Prostate gland (tissue), 2 donors: ENCODE data around the gene TOR3A. TPM values are rescaled to one million over a fixed set of nuclear protein-coding genes. Genes with fewer than 3 reads are reported as not detected.

Source experiments
- DNase-seq: peaks from one replicate; pipeline ENCODE4 v3.0.0-alpha.2; 2019; ENCODE audit warnings: low spot score
- H3K27ac ChIP-seq, 2 donors: fragments of 200-600 bp; sonication (generic); 2 replicates each; pipeline ENCODE4 v1.5.1; 2017 to 2019
- H3K27me3 ChIP-seq: fragments of 200-600 bp; sonication (generic); replicated peaks from 2 replicates; pipeline ENCODE4 v1.5.1; 2019; ENCODE audit not compliant: insufficient read depth
- H3K36me3 ChIP-seq, 2 donors: fragments of 200-600 bp; sonication (generic); 1 replicate in 1 of 2; 2 replicates in 1 of 2; pipeline versions ENCODE4 v1.5.1 to v1.8.1; 2017 to 2019
- H3K4me1 ChIP-seq: fragments of 200-600 bp; sonication (generic); replicated peaks from 2 replicates; pipeline ENCODE4 v1.5.1; 2019
- H3K4me3 ChIP-seq, 2 donors: fragments of 200-600 bp; sonication (generic); 2 replicates each; pipeline ENCODE4 v1.5.1; 2017 to 2019
- H3K9me3 ChIP-seq: fragments of 200-600 bp; sonication (generic); 2 replicates; pipeline ENCODE4 v1.5.1; 2017
- CTCF ChIP-seq, 4 experiments: fragments of 200-600 bp in 2 of 4; fragments of 450-650 bp in 2 of 4; sonication (generic) in 2 of 4; IDR thresholded peaks; 1 replicate in 3 of 4; 2 replicates in 1 of 4; pipeline ENCODE4 v1.5.1; 2016 to 2019; ENCODE audit warnings: antibody characterized with exemption in 4 of 4, mild to moderate bottlenecking in 2 of 4, moderate library complexity in 2 of 4
- POLR2A ChIP-seq: fragments of 450-650 bp; IDR thresholded peaks from one replicate; pipeline ENCODE4 v1.6.1; 2016; ENCODE audit warnings: antibody characterized with exemption, mild to moderate bottlenecking
- POLR2AphosphoS5 ChIP-seq: sonication (generic); formaldehyde crosslinking; IDR thresholded peaks from one replicate; pipeline ENCODE4 v1.6.1; 2017; ENCODE audit warnings: antibody characterized with exemption
- WGBS: methylation state at CpG from one replicate; pipeline ENCODE4 v1.1.5; 2018; 5-methylcytosine and 5-hydroxymethylcytosine counted together
- intact Hi-C: fragments of 100-400 bp; cut with DNase I; formaldehyde crosslinking; loops from one replicate; pipeline ENCODE4 v1.14.2; 2022
- total RNA-seq, 2 donors: library from RNA; depleted of rRNA; stranded (reverse); fragments of >200 nt; gene quantifications; one replicate each; pipeline ENCODE4 v1.1.0, GENCODE V29; 2016

TOR3A gene
- total RNA-seq, 2 donors from 2014 or later, result 40.0 to 109 TPM

GRCh38 chr1:179107706-179108629 is 26.1 kb downstream of the TOR3A start:
- Histone ChIP-seq H3K36me3 (peaks cover 0 to 14% of the 10 kb centered on the region in 2 donors), H3K4me3 (no peak overlapping the region), H3K4me1 (no peaks in the 10 kb centered on the region), H3K9me3 (no peaks in the 10 kb centered on the region), H3K27ac (no peak overlapping the region), H3K27me3 (no peaks in the 10 kb centered on the region)
- intact Hi-C loops, result no loop called here
- 88% methylated on average over 15 of the region's 15 CpGs for WGBS
- TF ChIP-seq POLR2AphosphoS5 (no peak), POLR2A (no peak), CTCF (IDR thresholded peaks at IDR 0.05) (no peak)
- DNase-seq, result no peak

GRCh38 chr1:179108644-179109043 is 26.8 kb downstream of the TOR3A start:
- no peak for DNase-seq
- no peaks in the 10 kb centered on the region for H3K9me3 ChIP-seq
- H3K4me3 ChIP-seq, result no peak overlapping the region
- intact Hi-C loops, result no loop called here
- no peaks in the 10 kb centered on the region for H3K27me3 ChIP-seq
- TF ChIP-seq POLR2A, result no peak
- no peak for TF ChIP-seq CTCF (IDR thresholded peaks at IDR 0.05)
- no peak for TF ChIP-seq POLR2AphosphoS5
- no peak overlapping the region for H3K27ac ChIP-seq
- WGBS, result 91% methylated on average over 2 of the region's 2 CpGs
- peaks cover 0 to 14% of the 10 kb centered on the region in 2 donors for H3K36me3 ChIP-seq
- no peaks in the 10 kb centered on the region for H3K4me1 ChIP-seq

GRCh38 chr1:179115181-179115580 is 33.3 kb downstream of the TOR3A start:
- TF ChIP-seq CTCF (IDR thresholded peaks at IDR 0.05) (no peak), POLR2AphosphoS5 (no peak), POLR2A (no peak)
- H3K36me3 ChIP-seq, result no peaks in the 10 kb centered on the region
- no peak overlapping the region for H3K4me3 ChIP-seq
- H3K27me3 ChIP-seq, result no peaks in the 10 kb centered on the region
- DNase-seq, result no peak
- no peaks in the 10 kb centered on the region for H3K4me1 ChIP-seq
- no peaks in the 10 kb centered on the region for H3K9me3 ChIP-seq
- H3K27ac ChIP-seq, result no peak overlapping the region
- intact Hi-C loops, result no loop called here
- WGBS, result 85% methylated on average over 3 of the region's 3 CpGs

- no peaks in the 10 kb centered on the region for H3K27me3 ChIP-seq
- no peaks in the 10 kb centered on the region for H3K4me1 ChIP-seq
- H3K9me3 ChIP-seq, result no peaks in the 10 kb centered on the region
- intact Hi-C loops, result no loop called here
- no peak overlapping the region for H3K4me3 ChIP-seq
- TF ChIP-seq POLR2AphosphoS5 (no peak), POLR2A (no peak), CTCF (IDR thresholded peaks at IDR 0.05) (no peak)
- H3K36me3 ChIP-seq, result no peaks in the 10 kb centered on the region
- DNase-seq, result no peak
- no peak overlapping the region for H3K27ac ChIP-seq
Measured at GRCh38 chr1:179119513-179119912, 37.6 kb downstream of the TOR3A start.

GRCh38 chr1:179120736-179121135 is 38.9 kb downstream of the TOR3A start:
- no peak for TF ChIP-seq POLR2A
- no peak for TF ChIP-seq CTCF (IDR thresholded peaks at IDR 0.05)
- TF ChIP-seq POLR2AphosphoS5, result no peak
- Histone ChIP-seq H3K27me3 (no peaks in the 10 kb centered on the region), H3K4me1 (no peaks in the 10 kb centered on the region), H3K27ac (no peak overlapping the region), H3K9me3 (no peaks in the 10 kb centered on the region), H3K4me3 (no peak overlapping the region), H3K36me3 (no peaks in the 10 kb centered on the region)
- intact Hi-C loops, result loop anchor here (2.0 to 10.0 kb wide), 2 partner anchors 74 to 244 kb away; partner anchors contain the start of gene AXDND1
- no peak for DNase-seq
- 89% methylated on average over 2 of the region's 2 CpGs for WGBS
